Right atrium auricular region (tissue), 2 donors: ENCODE data around the gene ARVCF. TPM values are rescaled to one million over a fixed set of nuclear protein-coding genes. Genes with fewer than 3 reads are reported as not detected.

Experiments
- DNase-seq: peaks from one replicate; pipeline ENCODE4 v3.0.0-alpha.2; 2019; ENCODE audit warnings: low spot score
- H3K27ac ChIP-seq, 2 donors: fragments of 200-600 bp; sonication (generic); 1 replicate in 1 of 2; 2 replicates in 1 of 2; pipeline ENCODE4 v1.5.1; 2016 to 2019
- H3K27me3 ChIP-seq, 2 donors: fragments of 200-600 bp; sonication (generic); one replicate each; pipeline versions ENCODE4 v1.5.1 to v1.6.0; 2017 to 2019
- H3K36me3 ChIP-seq: fragments of 200-600 bp; sonication (generic); one replicate; pipeline ENCODE4 v1.5.1; 2016
- H3K4me1 ChIP-seq, 2 donors: fragments of 200-600 bp; sonication (generic); one replicate each; pipeline versions ENCODE4 v1.5.1 to v1.6.0; 2017 to 2019
- H3K4me3 ChIP-seq, 2 donors: fragments of 200-600 bp; sonication (generic); 1 replicate in 1 of 2; 2 replicates in 1 of 2; pipeline ENCODE4 v1.5.1; 2017 to 2019; ENCODE audit warnings: mild to moderate bottlenecking in 1 of 2, moderate library complexity in 1 of 2
- H3K9me3 ChIP-seq, 2 donors: fragments of 200-600 bp; sonication (generic); one replicate each; pipeline ENCODE4 v1.5.1; 2019
- CTCF ChIP-seq, 2 donors: fragments of 200-600 bp; sonication (generic); IDR thresholded peaks; one replicate each; pipeline ENCODE4 v1.5.1; 2019; ENCODE audit warnings: antibody characterized with exemption in 2 of 2
- total RNA-seq, 2 donors: library from RNA; depleted of rRNA; stranded (reverse); fragments of >200 nt; gene quantifications; one replicate each; pipeline ENCODE4 v1.1.0, GENCODE V29; 2016

The ARVCF gene
- total RNA-seq, 2 donors from 2014 or later = 16.7 to 35.8 TPM

- no peaks in the 10 kb centered on the region for H3K9me3 ChIP-seq
- H3K27me3 ChIP-seq = no peaks in the 10 kb centered on the region
- H3K36me3 ChIP-seq = peaks cover 6% of the 10 kb centered on the region
- DNase-seq = no peak
- H3K4me1 ChIP-seq = peaks cover 0 to 55% of the 10 kb centered on the region in 2 donors
- no peak overlapping the region for H3K4me3 ChIP-seq
- H3K27ac ChIP-seq = peak overlapping the region in 1 of 2 donors; percentile 95
- no peak for TF ChIP-seq CTCF (IDR thresholded peaks at IDR 0.05)
Measured at GRCh38 chr22:20026204-20026908, 9.7 kb upstream of the ARVCF start.

- no peak for DNase-seq
- Histone ChIP-seq H3K4me1 (peaks cover 0 to 52% of the 10 kb centered on the region in 2 donors), H3K36me3 (peaks cover 6% of the 10 kb centered on the region), H3K27me3 (no peaks in the 10 kb centered on the region), H3K4me3 (no peak overlapping the region), H3K9me3 (no peaks in the 10 kb centered on the region), H3K27ac (peak overlapping the region; percentile 95 to 99)
- no peak for TF ChIP-seq CTCF (IDR thresholded peaks at IDR 0.05)
Measured at GRCh38 chr22:20025401-20026203, 9.0 kb upstream of the ARVCF start.

GRCh38 chr22:20024650-20025397 lies 8.2 kb upstream of the ARVCF start:
- Histone ChIP-seq H3K9me3 (no peaks in the 10 kb centered on the region), H3K27me3 (no peaks in the 10 kb centered on the region), H3K4me3 (no peak overlapping the region), H3K36me3 (peaks cover 6% of the 10 kb centered on the region), H3K27ac (peak overlapping the region; percentile 95 to 99), H3K4me1 (peaks cover 0 to 56% of the 10 kb centered on the region in 2 donors)
- DNase-seq = no peak
- no peak for TF ChIP-seq CTCF (IDR thresholded peaks at IDR 0.05)

GRCh38 chr22:20024225-20024624 lies 7.6 kb upstream of the ARVCF start:
- peaks cover 0 to 50% of the 10 kb centered on the region in 2 donors for H3K4me1 ChIP-seq

More at GRCh38 chr22:20024225-20024624, 7.6 kb upstream of the ARVCF start:
- no peak for TF ChIP-seq CTCF (IDR thresholded peaks at IDR 0.05)
- Histone ChIP-seq H3K27ac (peak overlapping the region; percentile 95 to 99), H3K36me3 (peaks cover 6% of the 10 kb centered on the region), H3K9me3 (no peaks in the 10 kb centered on the region), H3K4me3 (no peak overlapping the region), H3K27me3 (no peaks in the 10 kb centered on the region)
- DNase-seq = no peak
